OCI-LY1 (cell line): Measurements from ENCODE around the gene FAM9C.

Source experiments
- CTCF ChIP-seq: fragments of 200-600 bp; sonication (generic), shearing (Covaris generic); IDR thresholded peaks from 2 replicates; pipeline ENCODE4 v1.5.1; 2017; ENCODE audit warnings: mild to moderate bottlenecking, antibody characterized with exemption, low read length, moderate library complexity, mixed read lengths
- EZH2 ChIP-seq: fragments of 200-600 bp; sonication (generic), shearing (Covaris generic); IDR thresholded peaks from 2 replicates; pipeline ENCODE4 v1.8.0; 2017; ENCODE audit warnings: borderline replicate concordance, mixed run types, mild to moderate bottlenecking, antibody characterized with exemption, low read length, moderate library complexity, mixed read lengths

GRCh38 chrX:13064599-13065143, 20.3 kb upstream of the FAM9C start:
- TF ChIP-seq CTCF (no peak), EZH2 (no peak)
